ENCODE results near the gene SLC2A10.

The SLC2A10 gene

GRCh38 chr20:46703435-46703834 lies 6.0 kb upstream of the SLC2A10 start:
- no peak for DNase-seq (ENCODE audit: low read depth in 2 of 2)

- no peak for DNase-seq (ENCODE audit: low read depth in 2 of 2)
Measured at GRCh38 chr20:46704714-46705377, 4.6 kb upstream of the SLC2A10 start.

GRCh38 chr20:46705378-46705729 lies 4.1 kb upstream of the SLC2A10 start:
- DNase-seq (ENCODE audit: low read depth in 2 of 2): no peak

DNA sequence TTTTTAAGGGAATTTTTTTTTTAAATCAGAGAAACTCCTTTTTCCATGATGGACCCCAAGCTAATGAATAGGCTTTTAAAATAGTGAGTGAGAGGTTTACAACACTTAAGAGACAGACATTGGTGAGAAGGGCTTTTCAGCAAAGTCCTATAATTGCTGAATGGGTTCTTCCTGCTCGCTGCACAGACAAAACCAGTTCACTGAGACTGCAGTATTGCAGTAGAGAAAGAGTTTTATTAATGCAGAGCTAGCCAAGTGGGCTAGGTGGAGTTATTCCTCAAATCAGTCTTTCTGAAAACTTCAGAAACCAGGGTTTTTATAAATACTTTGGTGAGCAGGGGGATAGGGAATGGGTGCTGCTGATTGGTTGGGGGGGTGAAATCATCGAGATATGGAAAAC lies 3.2 kb upstream of the SLC2A10 start:
- DNase-seq (ENCODE audit: low read depth in 2 of 2): no peak

- DNase-seq (ENCODE audit: low read depth in 2 of 2): no peak
Measured at GRCh38 chr20:46708172-46708860, 1.1 kb upstream of the SLC2A10 start.

DNA sequence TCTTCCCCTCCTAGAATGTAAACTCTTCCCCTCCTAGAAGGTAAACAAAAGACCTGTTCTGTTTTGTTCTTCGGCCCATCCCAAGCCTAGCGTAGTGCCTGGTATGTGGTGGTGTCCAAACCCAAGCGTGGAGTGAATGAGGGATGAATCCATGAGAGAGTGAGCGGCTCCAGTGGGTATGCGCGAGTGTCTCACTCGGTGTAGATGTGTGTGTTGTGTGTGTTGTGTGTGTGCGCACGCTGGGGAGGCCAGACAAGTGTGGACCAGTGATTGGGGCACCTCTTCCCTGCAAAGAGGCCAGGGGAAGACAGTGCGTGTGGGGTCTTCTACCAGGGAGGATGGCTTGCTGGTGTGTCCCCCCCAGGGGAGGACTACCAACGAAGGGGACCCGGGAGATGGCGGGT lies 392 bp upstream of the SLC2A10 start:
- DNase-seq (ENCODE audit: low read depth in 2 of 2): no peak

DNA sequence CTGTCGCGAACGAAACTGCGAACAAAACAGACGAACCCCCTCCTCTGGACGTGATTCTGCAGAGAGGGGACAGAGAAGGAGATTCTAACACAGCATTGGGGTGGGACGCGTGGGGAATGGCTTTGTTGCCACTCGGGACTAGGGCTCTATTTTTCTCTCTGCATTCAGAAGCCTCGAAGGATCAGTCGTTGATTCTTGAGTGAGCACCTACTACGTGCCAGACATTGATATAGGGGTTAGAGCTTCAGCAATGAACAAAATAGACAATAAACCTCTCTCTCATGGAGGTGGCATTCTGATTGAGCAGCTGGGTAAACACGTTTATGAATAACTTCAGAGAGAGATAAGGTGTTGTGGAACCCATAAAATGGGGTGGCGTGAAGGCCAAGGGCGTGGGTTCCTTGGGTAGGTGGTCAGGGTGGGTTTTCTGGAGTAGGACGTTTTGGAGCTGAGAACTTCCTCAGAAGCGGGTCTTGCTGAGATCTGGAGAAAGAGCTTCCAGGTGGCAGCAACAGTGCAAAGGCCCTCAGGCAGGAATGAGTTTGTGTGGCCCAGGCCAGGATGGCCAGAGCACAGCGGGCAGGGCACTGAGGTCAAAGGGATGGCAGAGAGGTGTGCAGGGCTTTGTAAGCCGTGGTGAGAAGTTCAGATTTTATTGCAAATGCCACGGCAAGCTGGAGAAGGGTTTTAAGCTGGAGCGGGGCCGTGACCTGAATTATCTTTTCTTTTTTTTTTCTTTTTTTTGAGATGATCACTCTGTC lies 884 bp downstream of the SLC2A10 start:
- DNase-seq (ENCODE audit: low read depth in 2 of 2): no peak

DNA sequence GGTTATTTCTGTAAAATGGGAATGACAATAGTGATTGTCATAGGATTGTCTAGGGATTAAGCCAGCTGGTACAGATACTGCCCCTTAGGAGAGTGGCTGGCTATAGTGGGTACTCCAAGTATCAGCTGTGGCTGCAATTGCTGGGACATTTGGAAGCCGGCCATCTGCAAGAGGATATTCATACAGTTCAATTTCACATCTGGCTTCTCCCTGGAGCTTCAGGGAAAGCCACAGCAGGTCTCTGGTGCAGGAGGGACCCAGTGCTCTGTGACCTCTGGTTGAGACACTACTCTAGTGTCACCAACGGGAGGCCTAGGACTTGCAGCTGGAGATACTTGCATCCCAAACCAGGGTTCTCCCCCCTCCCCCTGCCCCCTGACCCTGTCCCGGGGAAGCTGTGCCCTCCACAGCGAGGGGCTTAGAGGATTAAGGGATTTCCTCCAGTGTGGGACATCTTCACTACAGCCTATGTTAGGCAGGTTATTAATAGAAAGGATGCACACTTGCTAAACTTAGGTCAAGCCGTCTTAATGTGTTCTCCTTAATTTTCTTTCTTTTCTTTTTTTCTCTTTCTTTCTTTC lies 2.7 kb downstream of the SLC2A10 start:
- no peak for DNase-seq (ENCODE audit: low read depth in 2 of 2)

- no peak for DNase-seq (ENCODE audit: low read depth in 2 of 2)
Measured at GRCh38 chr20:46713957-46714834, 4.7 kb downstream of the SLC2A10 start.

DNA sequence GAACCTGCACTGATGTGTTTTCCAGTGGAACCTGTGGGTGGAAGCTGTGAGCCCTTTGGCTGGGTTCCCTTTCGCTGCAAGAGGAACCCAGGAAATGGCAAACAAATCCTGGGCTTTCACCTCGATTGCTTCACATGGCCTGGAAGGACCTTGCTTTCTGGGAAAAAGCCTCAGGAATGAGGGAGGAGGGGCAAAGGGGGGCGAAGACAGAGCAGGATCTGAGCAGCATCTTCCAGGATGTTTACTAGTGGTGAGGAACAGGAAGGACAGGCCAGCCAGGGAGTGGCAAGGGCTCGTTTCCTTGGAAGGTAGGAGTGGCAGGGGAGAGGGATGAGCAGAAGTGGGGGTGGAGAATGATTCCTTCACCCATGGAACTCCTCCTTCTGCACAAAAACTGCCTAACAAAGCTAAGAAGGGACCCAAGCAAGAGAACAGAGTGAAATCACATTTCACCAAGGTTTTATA lies 5.9 kb downstream of the SLC2A10 start:
- DNase-seq (ENCODE audit: low read depth in 2 of 2): no peak

GRCh38 chr20:46717818-46718541 lies 8.5 kb downstream of the SLC2A10 start:
- DNase-seq (ENCODE audit: low read depth in 2 of 2): no peak

DNA sequence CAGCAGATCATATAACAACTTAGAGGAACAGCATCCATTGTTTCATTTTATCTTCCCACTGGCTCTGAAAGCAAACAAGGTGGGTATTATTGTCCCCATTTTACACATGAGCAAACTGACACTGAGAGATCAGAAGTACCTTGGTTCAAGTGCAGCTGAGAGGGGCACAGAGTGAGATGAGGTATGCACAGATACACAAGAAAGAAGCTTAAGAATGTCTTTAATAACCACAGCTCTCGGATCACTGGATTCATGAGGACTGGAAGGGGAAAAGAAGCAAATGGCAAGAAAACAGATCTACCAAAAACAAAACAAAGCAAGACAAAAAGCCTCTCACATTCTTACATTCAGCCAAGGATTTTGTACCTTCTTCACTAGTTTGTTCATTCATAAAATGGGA lies 10.6 kb downstream of the SLC2A10 start:
- no peak for DNase-seq (ENCODE audit: low read depth in 2 of 2)

- DNase-seq (ENCODE audit: low read depth in 2 of 2): no peak
Measured at GRCh38 chr20:46720776-46721425, 11.5 kb downstream of the SLC2A10 start.

- no peak for DNase-seq (ENCODE audit: low read depth in 2 of 2)
Measured at GRCh38 chr20:46721476-46721875, 12.0 kb downstream of the SLC2A10 start.

DNA sequence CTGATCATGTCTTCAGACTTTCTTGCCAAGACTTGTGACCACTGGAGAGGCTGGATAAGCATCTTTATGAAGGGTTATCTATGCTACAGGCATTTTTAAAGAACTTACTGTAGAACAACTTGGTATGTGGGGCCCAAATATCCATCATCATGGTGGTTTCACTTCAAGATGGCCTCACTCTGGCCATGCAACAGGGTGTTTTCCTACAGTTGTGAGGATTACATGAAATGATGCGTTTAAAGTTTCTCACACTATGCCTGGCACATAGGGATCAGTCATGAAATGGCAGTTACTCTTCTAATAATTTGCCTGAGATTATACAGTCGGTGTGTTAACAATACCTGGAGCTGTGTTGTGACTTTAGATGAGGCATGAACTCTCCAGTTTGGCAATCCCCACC lies 13.0 kb downstream of the SLC2A10 start:
- no peak for DNase-seq (ENCODE audit: low read depth in 2 of 2)

GRCh38 chr20:46723039-46723438 lies 13.6 kb downstream of the SLC2A10 start:
- DNase-seq (ENCODE audit: low read depth in 2 of 2): no peak

DNA sequence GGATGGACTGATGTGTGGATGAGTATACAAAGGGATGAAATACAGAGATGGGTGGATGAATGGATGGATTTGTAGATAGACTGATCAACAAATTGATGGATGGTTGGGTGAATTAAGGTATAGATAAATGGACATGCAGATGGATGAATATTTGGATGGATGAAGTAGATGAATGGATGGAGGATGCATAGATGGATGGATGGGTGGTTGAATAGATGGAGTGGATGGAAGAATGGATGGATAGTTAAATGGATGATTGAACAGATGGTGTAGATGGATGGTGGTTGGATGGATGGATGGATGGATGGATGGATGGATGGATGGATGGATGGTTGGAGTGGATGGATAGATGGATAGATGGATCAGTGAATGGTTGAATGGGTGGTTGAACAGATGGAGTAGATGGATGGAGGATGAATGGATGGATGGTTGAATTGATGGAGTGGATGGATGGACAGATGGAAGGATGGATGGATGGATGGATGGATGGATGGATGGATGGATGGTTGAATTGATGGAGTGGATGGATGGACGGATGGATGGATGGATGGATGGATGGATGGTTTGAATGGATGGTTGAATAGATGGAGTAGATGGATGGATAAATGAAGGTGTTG lies 15.0 kb downstream of the SLC2A10 start:
- no peak for DNase-seq (ENCODE audit: low read depth in 2 of 2)

DNA sequence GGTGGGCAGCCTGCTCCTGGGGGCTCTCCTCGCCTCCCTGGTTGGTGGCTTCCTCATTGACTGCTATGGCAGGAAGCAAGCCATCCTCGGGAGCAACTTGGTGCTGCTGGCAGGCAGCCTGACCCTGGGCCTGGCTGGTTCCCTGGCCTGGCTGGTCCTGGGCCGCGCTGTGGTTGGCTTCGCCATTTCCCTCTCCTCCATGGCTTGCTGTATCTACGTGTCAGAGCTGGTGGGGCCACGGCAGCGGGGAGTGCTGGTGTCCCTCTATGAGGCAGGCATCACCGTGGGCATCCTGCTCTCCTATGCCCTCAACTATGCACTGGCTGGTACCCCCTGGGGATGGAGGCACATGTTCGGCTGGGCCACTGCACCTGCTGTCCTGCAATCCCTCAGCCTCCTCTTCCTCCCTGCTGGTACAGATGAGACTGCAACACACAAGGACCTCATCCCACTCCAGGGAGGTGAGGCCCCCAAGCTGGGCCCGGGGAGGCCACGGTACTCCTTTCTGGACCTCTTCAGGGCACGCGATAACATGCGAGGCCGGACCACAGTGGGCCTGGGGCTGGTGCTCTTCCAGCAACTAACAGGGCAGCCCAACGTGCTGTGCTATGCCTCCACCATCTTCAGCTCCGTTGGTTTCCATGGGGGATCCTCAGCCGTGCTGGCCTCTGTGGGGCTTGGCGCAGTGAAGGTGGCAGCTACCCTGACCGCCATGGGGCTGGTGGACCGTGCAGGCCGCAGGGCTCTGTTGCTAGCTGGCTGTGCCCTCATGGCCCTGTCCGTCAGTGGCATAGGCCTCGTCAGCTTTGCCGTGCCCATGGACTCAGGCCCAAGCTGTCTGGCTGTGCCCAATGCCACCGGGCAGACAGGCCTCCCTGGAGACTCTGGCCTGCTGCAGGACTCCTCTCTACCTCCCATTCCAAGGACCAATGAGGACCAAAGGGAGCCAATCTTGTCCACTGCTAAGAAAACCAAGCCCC lies 16.0 kb downstream of the SLC2A10 start:
- DNase-seq (ENCODE audit: low read depth in 2 of 2): no peak

DNA sequence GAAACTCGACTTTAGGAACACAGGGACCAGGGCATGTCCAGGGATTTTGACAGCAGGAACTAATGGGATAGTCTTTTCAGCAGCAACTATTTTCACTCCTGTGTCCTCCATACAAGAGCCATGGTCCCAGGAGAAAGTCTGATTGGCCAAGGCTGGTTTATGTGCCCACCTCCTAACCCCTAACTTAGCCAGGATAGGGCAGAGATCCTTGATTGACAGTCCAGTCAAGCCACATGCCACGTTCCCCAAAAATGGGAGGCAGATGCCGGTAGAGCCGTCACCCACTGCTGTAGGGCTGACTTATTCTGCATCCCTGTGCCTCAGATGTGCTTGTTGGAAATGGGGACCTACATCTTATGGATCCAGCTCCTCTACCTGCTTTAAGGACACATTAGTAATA lies 22.3 kb downstream of the SLC2A10 start:
- DNase-seq (ENCODE audit: low read depth in 2 of 2): no peak
